ENCODE results near the gene CBX8. TPM values are rescaled to one million over a fixed set of nuclear protein-coding genes. Genes with fewer than 3 reads are reported as not detected.
A peak's percentile ranks its signal among the peaks of the same experiment; 100 is the strongest.

CBX8 gene
- total RNA-seq, 3 donors from 2014 or later (not counting 1 experiment from before 2014, with no cell fraction given) = 4.0 to 6.4 (median 5.8) TPM

GRCh38 chr17:79814127-79814973 is 17.5 kb upstream of the CBX8 start:
- H3K27me3 ChIP-seq (ENCODE audit: control insufficient read depth, insufficient read depth, low read length) = peaks cover 54% of the 10 kb centered on the region
- WGBS (ENCODE audit: insufficient coverage) = 6% methylated on average over 31 of the region's 43 CpGs
- peaks cover 12 to 23% of the 10 kb centered on the region in 2 donors for H3K4me1 Mint-ChIP-seq
- intact Hi-C loops (cut with micrococcal nuclease) = no loop called here
- peaks cover 50% of the 10 kb centered on the region for H3K4me1 ChIP-seq (ENCODE audit: control insufficient read depth, insufficient read depth, low read length)
- DNase-seq (peak in 1 of 2 donors; percentile 47), ATAC-seq (no peak)
- TF ChIP-seq CTCF (IDR thresholded peaks at IDR 0.05) = no peak
- H3K4me3 Mint-ChIP-seq = peak overlapping the region; percentile 65
- no peaks in the 10 kb centered on the region for H3K36me3 ChIP-seq (ENCODE audit: control insufficient read depth, insufficient read depth, low read length)
- H3K27me3 Mint-ChIP-seq (ENCODE audit: low read depth in 2 of 2) = peaks cover 42 to 49% of the 10 kb centered on the region in 2 donors
- no peak overlapping the region for H3K4me3 ChIP-seq (ENCODE audit: low read length)
- no peaks in the 10 kb centered on the region for H3K9me3 ChIP-seq (ENCODE audit: control insufficient read depth, insufficient read depth, low read length)
- peak overlapping the region in 1 of 2 donors; percentile 65 for H3K27ac Mint-ChIP-seq
- H3K27ac ChIP-seq (ENCODE audit: low read length) = no peak overlapping the region
- H3K9me3 Mint-ChIP-seq = no peaks in the 10 kb centered on the region
- H3K36me3 Mint-ChIP-seq = no peaks in the 10 kb centered on the region

DNA sequence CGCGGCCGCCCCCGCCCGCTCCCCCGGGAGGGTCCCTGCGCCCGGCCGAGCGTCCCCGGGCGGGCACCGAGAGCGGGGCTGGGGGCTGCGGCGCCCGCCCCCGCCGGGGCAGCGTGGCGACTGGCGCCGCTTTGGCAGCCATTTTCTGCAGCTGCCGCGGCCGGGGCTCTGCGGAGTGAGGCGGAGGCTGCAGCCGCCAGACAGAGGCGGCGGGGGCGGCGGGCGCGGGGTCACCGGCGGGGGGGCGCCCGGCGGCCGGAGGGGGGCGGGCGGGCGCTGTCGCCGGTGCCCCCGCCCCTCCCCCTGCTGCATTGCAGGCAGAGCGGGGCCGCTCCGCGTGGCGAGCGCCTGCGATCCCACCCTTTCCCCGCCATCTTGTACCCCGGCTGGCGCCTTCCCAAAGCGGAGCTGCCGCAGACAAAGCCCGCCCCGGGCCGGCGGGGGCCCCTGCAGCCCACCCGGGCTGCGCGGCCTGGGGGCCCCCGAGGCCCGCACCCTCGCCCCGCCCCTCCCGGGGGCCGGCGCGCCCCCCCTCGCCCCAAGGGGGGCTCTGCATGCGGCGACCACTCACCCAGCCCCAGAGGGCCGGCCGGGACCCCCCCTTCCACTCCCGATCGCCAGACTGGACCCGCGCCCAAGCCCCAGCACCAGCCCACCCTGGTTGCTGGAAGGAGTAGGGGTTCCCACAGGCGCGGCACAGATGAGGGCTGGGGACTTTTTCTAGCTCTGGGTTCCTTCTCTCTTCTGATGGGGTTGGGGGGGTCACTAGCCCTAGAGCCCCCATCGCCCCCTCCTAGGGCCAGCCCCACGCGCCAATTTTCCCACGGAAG is 16.6 kb upstream of the CBX8 start:
- Histone ChIP-seq H3K4me3 (ENCODE audit: low read length) (no peak overlapping the region), H3K27me3 (ENCODE audit: control insufficient read depth, insufficient read depth, low read length) (peaks cover 62% of the 10 kb centered on the region), H3K27ac (ENCODE audit: low read length) (no peak overlapping the region), H3K9me3 (ENCODE audit: control insufficient read depth, insufficient read depth, low read length) (no peaks in the 10 kb centered on the region), H3K4me1 (ENCODE audit: control insufficient read depth, insufficient read depth, low read length) (peaks cover 54% of the 10 kb centered on the region), H3K36me3 (ENCODE audit: control insufficient read depth, insufficient read depth, low read length) (no peaks in the 10 kb centered on the region)
- H3K27me3 Mint-ChIP-seq (ENCODE audit: low read depth in 2 of 2) = peaks cover 46 to 49% of the 10 kb centered on the region in 2 donors
- no peaks in the 10 kb centered on the region for H3K9me3 Mint-ChIP-seq
- ATAC-seq (peak in 1 of 3 donors; percentile 10), DNase-seq (peak in 1 of 2 donors; percentile 52)
- intact Hi-C loops (cut with micrococcal nuclease) = no loop called here
- peaks cover 12 to 23% of the 10 kb centered on the region in 2 donors for H3K4me1 Mint-ChIP-seq
- TF ChIP-seq CTCF (IDR thresholded peaks at IDR 0.05) = no peak
- no peak overlapping the region for H3K4me3 Mint-ChIP-seq
- no peaks in the 10 kb centered on the region for H3K36me3 Mint-ChIP-seq
- WGBS (ENCODE audit: insufficient coverage) = under 1% methylated on average over 84 of the region's 89 CpGs
- H3K27ac Mint-ChIP-seq = no peak overlapping the region

DNA sequence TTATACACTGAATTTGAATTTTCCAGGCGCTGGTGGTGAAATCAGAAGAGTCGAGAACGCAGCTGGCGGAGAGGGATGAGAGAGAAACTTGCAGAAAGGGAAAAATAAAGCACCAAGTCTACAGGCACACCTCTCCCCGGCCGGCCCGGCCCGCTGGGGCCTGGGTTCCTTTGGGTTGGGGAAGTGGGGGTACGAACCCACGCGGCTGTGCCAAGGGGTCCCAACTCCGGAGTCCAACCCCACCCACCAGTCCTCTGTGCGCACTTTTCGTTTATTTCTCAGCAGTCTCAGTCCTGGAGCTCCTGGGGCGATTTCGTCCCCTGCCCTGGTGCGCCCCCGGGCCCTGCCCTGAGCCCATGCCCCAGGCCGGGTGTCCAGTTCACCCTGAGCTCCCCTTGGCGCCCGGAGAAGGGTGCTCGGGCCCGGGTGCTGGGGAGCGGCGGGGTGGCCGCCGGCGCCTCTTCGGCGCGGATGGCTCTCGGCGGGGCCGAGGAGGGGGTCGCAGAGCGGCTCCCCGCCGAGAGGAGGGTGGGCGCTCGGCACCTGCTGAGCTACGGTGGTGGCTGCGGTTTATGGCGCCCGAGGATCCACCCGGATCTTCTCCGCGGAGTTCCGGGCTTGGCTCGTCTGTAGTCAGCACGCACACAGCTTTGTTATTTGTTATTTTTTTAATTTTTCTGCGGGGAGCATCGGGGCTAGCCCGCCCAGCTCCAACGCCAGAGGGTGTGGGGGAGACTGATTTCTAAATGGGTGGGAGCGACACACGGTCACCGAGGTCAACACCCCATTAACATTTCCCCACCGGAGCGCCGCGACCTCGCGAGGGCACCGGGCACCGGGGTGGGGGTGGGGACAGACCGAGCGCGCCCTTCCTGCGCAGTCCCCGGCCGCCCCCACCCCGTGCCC is 15.7 kb upstream of the CBX8 start:
- 2% methylated on average over 58 of the region's 72 CpGs for WGBS (ENCODE audit: insufficient coverage)
- Histone ChIP-seq H3K9me3 (ENCODE audit: control insufficient read depth, insufficient read depth, low read length) (no peaks in the 10 kb centered on the region), H3K4me3 (ENCODE audit: low read length) (no peak overlapping the region), H3K4me1 (ENCODE audit: control insufficient read depth, insufficient read depth, low read length) (peaks cover 54% of the 10 kb centered on the region), H3K36me3 (ENCODE audit: control insufficient read depth, insufficient read depth, low read length) (no peaks in the 10 kb centered on the region), H3K27ac (ENCODE audit: low read length) (no peak overlapping the region), H3K27me3 (ENCODE audit: control insufficient read depth, insufficient read depth, low read length) (peaks cover 71% of the 10 kb centered on the region)
- H3K36me3 Mint-ChIP-seq = no peaks in the 10 kb centered on the region
- no peaks in the 10 kb centered on the region for H3K9me3 Mint-ChIP-seq
- H3K4me3 Mint-ChIP-seq = peak overlapping the region; percentile 71
- peak in 1 of 2 donors; percentile 41 for DNase-seq
- peaks cover 47 to 48% of the 10 kb centered on the region in 2 donors for H3K27me3 Mint-ChIP-seq (ENCODE audit: low read depth in 2 of 2)
- intact Hi-C loops (cut with micrococcal nuclease) = no loop called here
- peaks cover 12 to 23% of the 10 kb centered on the region in 2 donors for H3K4me1 Mint-ChIP-seq
- no peak for TF ChIP-seq CTCF (IDR thresholded peaks at IDR 0.05)
- no peak for ATAC-seq
- H3K27ac Mint-ChIP-seq = peak overlapping the region in 1 of 2 donors; percentile 57

Measured in natural killer cell (primary cell).